Memory B cell (primary cell): ENCODE measurements around the gene MYOF.
"Not testable (repeated sequence)": the region's sequence is repeated elsewhere in the genome, so short reads cannot be mapped to it uniquely, and the experiment has no call there.

Source experiments
- ATAC-seq: fragments of 150-1000 bp; cut with Tn5 transposase; 2 replicates; pipeline ENCODE4 v1.10.0; 2021; ENCODE audit warnings: low read depth, mild to moderate bottlenecking, moderate library complexity
- DNase-seq, 2 donors: peaks; one replicate each; pipeline ENCODE4 v3.0.0; 2022; ENCODE audit warnings: low spot score in 2 of 2
- H3K27ac Mint-ChIP-seq: one replicate; pipeline ENCODE4 v1.8.0; 2022; ENCODE audit warnings: mild to moderate bottlenecking, moderate library complexity, mixed read lengths
- H3K27me3 Mint-ChIP-seq: one replicate; pipeline ENCODE4 v1.8.0; 2022; ENCODE audit warnings: mixed read lengths
- H3K36me3 Mint-ChIP-seq: one replicate; pipeline ENCODE4 v1.8.0; 2022; ENCODE audit warnings: mild to moderate bottlenecking, mixed read lengths
- H3K4me1 Mint-ChIP-seq: one replicate; pipeline ENCODE4 v1.8.0; 2022; ENCODE audit warnings: mixed read lengths
- H3K4me3 Mint-ChIP-seq: one replicate; pipeline ENCODE4 v1.8.0; 2022; ENCODE audit warnings: mild to moderate bottlenecking, moderate library complexity, mixed read lengths
- H3K9me3 Mint-ChIP-seq: one replicate; pipeline ENCODE4 v1.8.0; 2022; ENCODE audit warnings: mixed read lengths

MYOF gene

GRCh38 chr10:93367664-93368063 is 114.5 kb downstream of the MYOF start:
- H3K4me1 Mint-ChIP-seq: no peaks in the 10 kb centered on the region
- ATAC-seq: no peak
- no peak overlapping the region for H3K27ac Mint-ChIP-seq
- H3K27me3 Mint-ChIP-seq: peaks cover 5% of the 10 kb centered on the region
- no peak overlapping the region for H3K4me3 Mint-ChIP-seq
- no peaks in the 10 kb centered on the region for H3K9me3 Mint-ChIP-seq
- no peaks in the 10 kb centered on the region for H3K36me3 Mint-ChIP-seq
- no peak for DNase-seq

- no peaks in the 10 kb centered on the region for H3K36me3 Mint-ChIP-seq
- H3K9me3 Mint-ChIP-seq: no peaks in the 10 kb centered on the region
- no peak overlapping the region for H3K27ac Mint-ChIP-seq
- no peak overlapping the region for H3K4me3 Mint-ChIP-seq
- no peaks in the 10 kb centered on the region for H3K4me1 Mint-ChIP-seq
- DNase-seq: no peak
- peaks cover 6% of the 10 kb centered on the region for H3K27me3 Mint-ChIP-seq
- no peak for ATAC-seq
Observed at GRCh38 chr10:93364966-93365365, 117.2 kb downstream of the MYOF start.

- H3K4me3 Mint-ChIP-seq: no peak overlapping the region
- peaks cover 6% of the 10 kb centered on the region for H3K27me3 Mint-ChIP-seq
- ATAC-seq (no peak), DNase-seq (no peak)
- no peaks in the 10 kb centered on the region for H3K9me3 Mint-ChIP-seq
- H3K4me1 Mint-ChIP-seq: no peaks in the 10 kb centered on the region
- no peak overlapping the region for H3K27ac Mint-ChIP-seq
- no peaks in the 10 kb centered on the region for H3K36me3 Mint-ChIP-seq
Observed at GRCh38 chr10:93363891-93364648, 118.1 kb downstream of the MYOF start.

- not testable (repeated sequence) for H3K4me3 Mint-ChIP-seq, H3K9me3 Mint-ChIP-seq, H3K27me3 Mint-ChIP-seq, H3K4me1 Mint-ChIP-seq, H3K27ac Mint-ChIP-seq, DNase-seq, ATAC-seq, H3K36me3 Mint-ChIP-seq
Observed at GRCh38 chr10:93358398-93358797, 123.7 kb downstream of the MYOF start.

GRCh38 chr10:93357680-93358079 is 124.5 kb downstream of the MYOF start:
- Mint-ChIP-seq H3K4me1 (peaks cover 3% of the 10 kb centered on the region), H3K4me3 (no peak overlapping the region), H3K27me3 (peaks cover 5% of the 10 kb centered on the region), H3K9me3 (no peaks in the 10 kb centered on the region), H3K36me3 (no peaks in the 10 kb centered on the region), H3K27ac (no peak overlapping the region)
- ATAC-seq: peak; percentile 62
- DNase-seq: no peak

DNA sequence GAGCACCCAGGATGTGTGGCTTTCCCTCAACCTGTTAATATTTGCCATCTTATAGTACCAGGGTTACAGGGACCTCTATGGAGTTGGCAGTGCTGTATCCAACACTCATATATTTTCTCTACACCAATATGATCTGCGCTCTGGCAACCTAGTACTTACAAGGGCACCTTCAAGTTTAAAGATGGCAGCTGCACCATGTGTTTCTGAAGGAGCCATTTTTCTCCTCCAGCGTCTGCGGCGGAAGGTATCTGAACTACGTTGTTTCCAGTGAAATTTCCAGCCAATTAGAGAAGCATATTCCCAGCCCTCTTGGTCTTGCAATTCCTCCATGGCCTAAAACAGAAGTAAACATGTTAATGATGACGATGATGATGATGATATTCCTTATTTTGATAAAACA is 125.6 kb downstream of the MYOF start:
- H3K27ac Mint-ChIP-seq: no peak overlapping the region
- no peaks in the 10 kb centered on the region for H3K36me3 Mint-ChIP-seq
- peaks cover 3% of the 10 kb centered on the region for H3K4me1 Mint-ChIP-seq
- DNase-seq (no peak), ATAC-seq (no peak)
- H3K4me3 Mint-ChIP-seq: no peak overlapping the region
- no peaks in the 10 kb centered on the region for H3K9me3 Mint-ChIP-seq
- H3K27me3 Mint-ChIP-seq: peaks cover 5% of the 10 kb centered on the region

- Mint-ChIP-seq H3K36me3 (no peaks in the 10 kb centered on the region), H3K9me3 (no peaks in the 10 kb centered on the region), H3K27ac (no peak overlapping the region), H3K27me3 (peaks cover 5% of the 10 kb centered on the region), H3K4me1 (peaks cover 2% of the 10 kb centered on the region), H3K4me3 (no peak overlapping the region)
- ATAC-seq: no peak
- DNase-seq: peak in 1 of 2 donors; percentile 35
Observed at GRCh38 chr10:93352638-93353383, 129.3 kb downstream of the MYOF start.

DNA sequence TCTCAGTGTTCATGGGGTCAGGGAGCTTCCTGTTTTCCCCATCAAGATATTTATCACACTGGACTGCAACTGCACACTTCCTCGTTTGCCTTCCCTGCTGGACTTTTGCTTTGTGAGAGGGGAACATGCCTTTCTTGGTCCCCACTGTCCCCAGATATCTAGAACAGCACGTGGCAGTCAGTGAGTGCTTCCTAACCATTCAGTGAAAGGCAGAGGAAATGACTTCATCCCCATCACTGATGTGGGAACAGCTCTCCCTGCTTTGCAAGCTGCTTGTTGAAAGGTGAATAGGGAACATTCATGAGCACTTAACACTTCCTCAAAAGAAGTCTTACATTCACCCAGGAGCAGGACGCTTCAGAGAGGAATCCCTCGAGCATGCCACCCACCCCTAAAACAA is 135.4 kb downstream of the MYOF start:
- ATAC-seq: no peak
- no peaks in the 10 kb centered on the region for H3K36me3 Mint-ChIP-seq

DNA sequence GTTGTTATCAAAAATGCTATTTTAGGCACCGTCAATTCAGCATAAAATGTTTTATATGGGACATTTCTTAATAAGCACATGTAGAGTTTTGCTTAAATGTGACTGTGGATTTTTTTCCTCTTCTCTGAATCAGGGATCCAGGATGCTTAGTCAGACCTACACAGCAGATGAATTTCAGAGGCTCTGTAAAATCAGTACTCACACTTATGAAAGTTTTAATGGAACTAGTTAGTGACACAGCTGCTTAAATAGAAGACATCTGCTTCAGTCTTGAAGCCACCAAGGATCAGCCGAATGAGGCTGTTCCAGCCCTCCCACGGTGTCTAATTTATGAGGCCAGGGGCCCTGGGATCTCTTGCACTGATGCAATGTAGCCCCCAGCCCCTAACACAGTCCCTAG is 136.0 kb downstream of the MYOF start:
- Mint-ChIP-seq H3K27ac (no peak overlapping the region), H3K36me3 (no peaks in the 10 kb centered on the region), H3K9me3 (no peaks in the 10 kb centered on the region), H3K4me3 (no peak overlapping the region), H3K27me3 (peaks cover 4% of the 10 kb centered on the region), H3K4me1 (no peaks in the 10 kb centered on the region)
- DNase-seq (no peak), ATAC-seq (no peak)

More for the DNA sequence above, 135.4 kb downstream of the MYOF start:
- DNase-seq: no peak
- Mint-ChIP-seq H3K27ac (no peak overlapping the region), H3K4me3 (no peak overlapping the region), H3K9me3 (no peaks in the 10 kb centered on the region), H3K27me3 (peaks cover 4% of the 10 kb centered on the region), H3K4me1 (no peaks in the 10 kb centered on the region)

DNA sequence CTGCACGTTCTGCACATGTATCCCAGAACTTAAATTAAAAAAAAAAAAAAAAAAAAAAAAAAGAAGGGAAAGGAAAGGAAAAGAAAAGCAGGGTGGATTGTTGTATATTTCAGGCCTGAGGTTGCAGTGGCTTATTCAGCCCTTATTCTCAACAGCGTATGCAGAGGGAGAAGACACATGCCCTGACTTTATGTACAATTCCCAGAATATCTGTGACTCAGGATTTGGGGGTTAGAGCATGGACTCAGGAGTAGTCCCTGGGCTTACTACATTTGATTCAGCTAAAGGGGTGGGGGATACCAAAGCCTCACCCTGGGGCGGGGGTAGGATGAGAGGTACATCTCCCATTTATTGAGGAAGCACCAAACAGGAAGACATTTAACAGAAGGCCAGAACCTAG is 137.4 kb downstream of the MYOF start:
- Mint-ChIP-seq H3K27me3 (peaks cover 4% of the 10 kb centered on the region), H3K27ac (no peak overlapping the region), H3K9me3 (no peaks in the 10 kb centered on the region), H3K36me3 (no peaks in the 10 kb centered on the region), H3K4me3 (no peak overlapping the region), H3K4me1 (no peaks in the 10 kb centered on the region)
- ATAC-seq (no peak), DNase-seq (no peak)

DNA sequence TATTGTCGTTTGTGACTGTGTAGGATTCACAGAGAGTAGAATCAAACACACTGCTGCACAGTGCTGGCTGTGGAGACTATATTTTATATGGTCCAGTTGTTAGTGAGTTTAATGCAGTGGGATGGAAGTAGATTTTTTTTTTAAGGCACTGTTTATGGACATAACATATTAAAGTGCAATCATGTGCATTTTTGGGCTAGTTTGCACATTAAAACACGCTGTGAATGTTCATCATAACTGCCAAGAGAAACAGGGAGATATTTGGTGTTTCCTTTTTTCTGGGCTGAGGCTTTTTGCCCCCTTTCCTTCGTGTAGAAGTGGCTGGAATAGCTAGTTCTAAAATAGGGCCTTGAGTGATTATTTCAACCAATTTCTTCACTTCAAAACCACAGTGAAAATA is 139.2 kb downstream of the MYOF start:
- no peak for DNase-seq
- Mint-ChIP-seq H3K4me1 (no peaks in the 10 kb centered on the region), H3K9me3 (no peaks in the 10 kb centered on the region), H3K36me3 (no peaks in the 10 kb centered on the region), H3K4me3 (no peak overlapping the region), H3K27me3 (peaks cover 2% of the 10 kb centered on the region), H3K27ac (no peak overlapping the region)
- ATAC-seq: no peak

GRCh38 chr10:93342366-93342765 is 139.8 kb downstream of the MYOF start:
- Mint-ChIP-seq H3K36me3 (no peaks in the 10 kb centered on the region), H3K27ac (no peak overlapping the region), H3K4me1 (no peaks in the 10 kb centered on the region), H3K27me3 (peaks cover 2% of the 10 kb centered on the region), H3K4me3 (no peak overlapping the region), H3K9me3 (no peaks in the 10 kb centered on the region)
- DNase-seq (no peak), ATAC-seq (no peak)

- ATAC-seq (no peak), DNase-seq (no peak)
- Mint-ChIP-seq H3K4me3 (no peak overlapping the region), H3K36me3 (no peaks in the 10 kb centered on the region), H3K27ac (no peak overlapping the region), H3K27me3 (no peaks in the 10 kb centered on the region), H3K4me1 (no peaks in the 10 kb centered on the region), H3K9me3 (no peaks in the 10 kb centered on the region)
Observed at GRCh38 chr10:93337309-93337721, 144.8 kb downstream of the MYOF start.

DNA sequence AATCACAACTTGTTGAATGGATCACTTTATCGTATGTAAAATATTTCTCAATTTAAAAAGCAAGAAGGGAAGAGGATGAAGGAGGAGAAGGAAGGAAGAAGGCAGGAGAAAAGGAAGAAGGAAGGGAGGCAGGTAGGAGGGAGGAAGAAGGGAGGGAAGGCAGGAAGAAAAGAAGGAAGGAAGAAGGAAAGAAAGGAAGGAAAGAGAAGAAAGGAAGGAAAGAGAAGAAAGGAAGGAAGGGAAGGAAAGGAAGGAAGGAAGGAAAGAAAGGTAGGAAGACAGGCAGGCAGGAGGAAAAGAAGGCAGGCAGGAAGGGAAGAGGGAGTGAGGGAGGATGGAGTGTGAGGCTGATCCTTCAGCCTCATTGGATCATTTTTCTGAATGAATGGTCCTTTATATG is 145.5 kb downstream of the MYOF start:
- Mint-ChIP-seq H3K36me3 (no peaks in the 10 kb centered on the region), H3K4me3 (no peak overlapping the region), H3K27me3 (no peaks in the 10 kb centered on the region), H3K4me1 (no peaks in the 10 kb centered on the region), H3K27ac (no peak overlapping the region), H3K9me3 (no peaks in the 10 kb centered on the region)
- DNase-seq (no peak), ATAC-seq (no peak)

DNA sequence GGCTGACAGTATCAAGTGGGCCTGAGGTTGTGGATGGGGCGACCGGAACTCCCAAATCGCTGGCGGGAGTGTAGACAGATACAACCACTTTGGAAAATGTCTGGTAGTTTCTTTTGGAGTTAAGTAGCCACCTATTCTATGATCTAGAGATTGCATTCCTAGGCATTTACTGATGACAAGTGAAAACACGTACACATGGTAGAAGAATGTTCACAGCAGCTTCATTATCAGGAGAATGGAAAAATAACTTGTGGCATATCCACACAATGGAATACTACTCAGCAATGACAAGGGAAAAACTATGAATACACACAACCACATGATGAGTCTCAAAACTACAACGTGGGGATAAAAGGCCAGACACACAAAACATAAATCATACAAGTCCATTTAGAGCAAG is 146.0 kb downstream of the MYOF start:
- Mint-ChIP-seq H3K27me3 (peaks cover 1% of the 10 kb centered on the region), H3K36me3 (no peaks in the 10 kb centered on the region), H3K4me1 (no peaks in the 10 kb centered on the region), H3K4me3 (no peak overlapping the region), H3K27ac (no peak overlapping the region), H3K9me3 (no peaks in the 10 kb centered on the region)
- DNase-seq: no peak
- no peak for ATAC-seq
